OCI-LY3 (cell line): Measurements from ENCODE around the gene PSMB1.

ENCODE experiments used
- CTCF ChIP-seq: fragments of 200-600, 300-600 bp; sonication (generic); IDR thresholded peaks from 2 replicates; pipeline ENCODE4 v1.5.1; 2014; ENCODE audit warnings: antibody characterized with exemption, low read length, low read depth
- EZH2phosphoT487 ChIP-seq: fragments of 200-600 bp; shearing (Covaris generic); IDR thresholded peaks from 2 replicates; pipeline ENCODE4 v1.6.1; 2018; ENCODE audit warnings: antibody characterized with exemption, mixed run types, low read depth

GRCh38 chr6:170537329-170537728 lies 15.8 kb downstream of the PSMB1 start:
- TF ChIP-seq CTCF (no peak), EZH2phosphoT487 (no peak)
